Skin epidermis (tissue), 12 donors: ENCODE results near the gene COMP.

Experiments used
- H3K27ac ChIP-seq, 21 experiments: fragments of 200-600 bp; sonication (generic) in 11 of 21; one replicate each; pipeline ENCODE4 v1.5.0; 2020; ENCODE audit warnings: mild to moderate bottlenecking in 3 of 21, inconsistent platforms in 2 of 21, moderate library complexity in 2 of 21
- H3K4me3 ChIP-seq, 7 experiments: fragments of 200-600 bp; sonication (generic) in 2 of 7; one replicate each; pipeline ENCODE4 v1.5.0; 2020; ENCODE audit warnings: inconsistent platforms in 2 of 7, mild to moderate bottlenecking in 2 of 7, moderate library complexity in 1 of 7

The COMP gene

DNA sequence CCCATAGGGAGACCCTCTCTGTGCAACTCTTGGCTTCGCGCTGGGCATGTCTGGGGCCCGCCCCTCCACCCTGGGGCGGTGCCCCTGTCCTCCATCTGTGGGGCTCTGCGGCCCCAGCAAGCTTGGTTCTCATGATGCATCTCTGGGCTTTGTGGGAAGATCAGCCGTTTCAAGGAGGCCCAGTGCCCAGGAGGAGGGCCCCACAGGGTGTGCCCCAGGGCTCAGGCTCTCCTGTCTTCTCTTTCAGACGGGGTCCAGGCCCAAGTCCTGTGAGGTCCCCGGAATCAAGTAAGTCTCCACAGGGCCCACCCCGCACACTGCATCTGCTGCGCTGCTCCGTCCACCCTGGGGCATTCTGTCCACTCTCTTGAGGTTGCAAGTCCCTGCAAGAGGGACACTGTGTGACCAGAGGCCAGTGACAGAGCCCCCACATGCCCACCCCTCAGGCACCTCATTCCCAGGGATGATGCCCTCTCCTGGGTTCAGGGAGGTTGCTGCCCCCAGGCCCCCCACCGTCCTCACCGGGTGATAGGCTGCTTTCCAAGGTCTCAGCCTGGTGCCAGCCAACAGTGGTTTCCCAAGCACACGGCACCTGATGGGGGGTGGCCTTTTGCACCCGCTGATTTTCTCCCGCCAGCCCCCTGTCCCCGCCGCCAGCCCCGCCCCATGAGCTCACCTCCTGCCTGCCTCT lies 31.7 kb downstream of the COMP start:
- no peak overlapping the region for H3K4me3 ChIP-seq

DNA sequence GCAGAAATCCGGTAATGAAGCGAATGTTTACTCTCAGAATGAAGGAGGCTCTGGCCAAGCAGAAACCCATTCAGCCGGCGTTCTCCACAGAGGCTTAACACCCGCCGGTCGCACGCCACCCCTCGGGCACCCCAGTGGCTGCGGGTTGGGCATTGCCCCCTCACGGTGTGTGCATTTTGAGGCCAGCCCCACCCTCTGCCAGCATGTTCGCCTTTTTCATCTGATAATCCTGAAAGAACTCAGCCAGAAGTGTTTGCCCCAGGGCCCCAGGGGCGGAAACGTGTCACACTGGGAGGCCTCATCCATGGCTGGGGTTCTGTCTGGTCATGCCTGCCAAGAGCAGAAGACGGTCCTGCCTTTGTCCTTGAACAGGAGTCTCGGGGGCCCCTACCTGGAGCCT lies 34.2 kb downstream of the COMP start:
- Histone ChIP-seq H3K4me3 (no peak overlapping the region), H3K27ac (peak overlapping the region in 3 of 21 experiments; percentile 21 to 62 (median 44))

More for the DNA sequence above, 31.7 kb downstream of the COMP start:
- no peak overlapping the region for H3K27ac ChIP-seq

DNA sequence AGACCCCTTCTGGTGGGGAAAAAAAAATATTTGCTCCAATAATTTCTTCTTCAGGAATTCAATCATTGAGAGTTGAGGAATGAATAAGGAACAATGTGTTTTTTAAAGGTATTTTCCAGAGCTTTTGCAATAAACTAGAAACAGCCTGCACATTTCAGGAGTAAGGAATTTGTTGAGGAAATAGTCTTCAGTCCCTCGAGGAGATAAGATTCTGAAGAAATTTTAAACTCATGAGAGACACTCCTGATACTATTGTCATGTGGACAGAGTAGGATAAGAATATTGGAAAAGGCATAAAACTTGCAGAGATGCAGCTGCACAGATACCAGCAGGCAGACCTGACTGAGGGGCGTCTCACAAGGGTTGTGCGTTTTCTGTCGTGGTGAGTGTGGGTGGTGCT lies 36.6 kb downstream of the COMP start:
- no peak overlapping the region for H3K27ac ChIP-seq
- no peak overlapping the region for H3K4me3 ChIP-seq

DNA sequence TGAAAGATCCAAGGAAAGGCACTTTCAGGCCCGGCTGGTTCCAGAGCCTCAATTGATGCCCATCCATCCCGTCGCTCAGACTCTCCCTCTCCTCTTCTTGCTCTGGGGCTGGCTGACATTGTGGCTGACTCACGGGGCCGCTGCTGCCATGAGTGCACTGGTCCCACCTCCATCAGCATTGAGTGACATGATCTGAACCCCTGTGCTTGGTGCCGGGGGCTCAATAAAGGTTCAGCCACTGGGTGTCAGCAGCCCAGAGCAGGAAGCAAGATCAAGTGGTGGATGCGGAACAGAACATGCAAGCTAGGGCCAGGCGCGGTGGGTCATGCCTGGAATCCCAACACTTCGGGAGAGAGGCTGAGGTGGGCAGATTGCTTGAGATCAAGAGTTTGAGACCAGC lies 39.5 kb downstream of the COMP start:
- Histone ChIP-seq H3K4me3 (no peak overlapping the region), H3K27ac (no peak overlapping the region)

DNA sequence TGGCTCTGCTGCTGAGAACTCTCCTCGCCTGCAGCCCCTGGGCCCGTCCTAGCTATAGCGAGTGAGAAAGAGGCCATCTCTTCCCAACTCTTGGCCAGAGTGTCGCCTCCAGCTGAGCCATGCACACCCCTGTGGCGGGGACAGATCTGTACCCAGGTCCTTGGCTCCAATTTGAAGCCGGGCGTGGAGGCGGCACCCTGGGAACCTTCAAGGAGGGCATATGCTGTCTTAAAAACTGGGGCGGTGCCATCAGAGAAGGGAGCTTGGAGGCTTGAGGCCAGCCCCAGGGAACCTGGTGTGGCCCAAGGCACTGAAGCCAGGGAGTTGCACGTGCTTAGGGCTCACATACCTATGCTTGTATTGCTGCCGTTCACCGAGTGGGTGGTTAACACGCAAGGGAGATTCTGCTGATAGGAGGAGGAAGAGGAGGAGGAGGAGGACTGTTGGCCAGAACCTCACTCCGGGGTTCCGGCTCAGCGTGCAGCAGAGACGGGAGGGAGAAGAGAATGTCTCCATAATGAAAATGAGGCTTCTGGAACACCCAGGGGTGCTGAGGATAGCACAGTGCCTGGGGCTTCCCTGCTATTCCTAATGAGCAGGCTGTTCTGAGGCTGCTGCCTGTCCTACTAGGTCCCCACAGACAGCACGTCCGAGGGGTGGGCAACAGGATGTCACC lies 40.7 kb downstream of the COMP start:
- H3K27ac ChIP-seq: no peak overlapping the region
- H3K4me3 ChIP-seq: no peak overlapping the region

DNA sequence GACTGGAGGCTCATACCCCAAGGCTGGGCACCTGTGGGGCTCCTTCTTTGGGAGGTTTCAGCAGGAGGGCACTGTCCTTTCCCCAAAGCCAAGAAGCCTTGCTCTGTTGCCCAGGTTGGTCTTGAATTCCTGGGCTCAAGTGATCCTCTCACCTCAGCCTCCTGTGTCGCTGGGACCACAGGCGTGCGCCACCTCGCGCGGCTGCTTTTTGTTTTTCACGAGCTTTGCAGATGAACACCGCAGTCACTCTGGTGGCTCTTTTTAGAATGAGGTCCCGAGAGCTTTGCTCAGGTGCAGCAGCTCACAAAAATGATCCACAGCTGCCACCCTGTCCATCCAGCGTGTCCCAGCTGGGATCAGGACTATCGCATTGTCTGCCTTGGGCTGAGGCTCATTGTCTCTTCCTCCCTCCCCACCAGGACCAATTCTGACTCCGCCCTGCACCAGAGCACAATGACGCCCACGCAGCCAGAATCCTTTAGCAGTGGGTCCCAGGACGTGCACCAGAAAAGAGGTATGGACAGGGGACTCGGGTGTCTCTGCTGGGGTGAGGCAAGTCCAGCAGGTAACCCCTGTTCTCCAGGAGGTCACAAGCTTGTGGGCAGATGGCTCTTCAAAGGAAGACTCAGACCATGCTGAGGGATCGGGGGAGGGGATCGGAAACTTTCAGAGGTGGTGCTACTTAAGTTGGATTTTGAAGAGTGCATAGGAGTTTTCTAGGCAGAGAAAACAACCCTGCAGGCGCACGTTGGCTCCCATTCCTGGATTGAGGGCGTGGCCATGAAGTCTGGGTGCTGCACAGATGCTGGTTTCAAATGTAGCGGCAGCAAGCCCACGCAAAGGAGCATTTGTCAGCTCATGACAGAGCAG lies 41.5 kb downstream of the COMP start:
- Histone ChIP-seq H3K27ac (no peak overlapping the region), H3K4me3 (no peak overlapping the region)

DNA sequence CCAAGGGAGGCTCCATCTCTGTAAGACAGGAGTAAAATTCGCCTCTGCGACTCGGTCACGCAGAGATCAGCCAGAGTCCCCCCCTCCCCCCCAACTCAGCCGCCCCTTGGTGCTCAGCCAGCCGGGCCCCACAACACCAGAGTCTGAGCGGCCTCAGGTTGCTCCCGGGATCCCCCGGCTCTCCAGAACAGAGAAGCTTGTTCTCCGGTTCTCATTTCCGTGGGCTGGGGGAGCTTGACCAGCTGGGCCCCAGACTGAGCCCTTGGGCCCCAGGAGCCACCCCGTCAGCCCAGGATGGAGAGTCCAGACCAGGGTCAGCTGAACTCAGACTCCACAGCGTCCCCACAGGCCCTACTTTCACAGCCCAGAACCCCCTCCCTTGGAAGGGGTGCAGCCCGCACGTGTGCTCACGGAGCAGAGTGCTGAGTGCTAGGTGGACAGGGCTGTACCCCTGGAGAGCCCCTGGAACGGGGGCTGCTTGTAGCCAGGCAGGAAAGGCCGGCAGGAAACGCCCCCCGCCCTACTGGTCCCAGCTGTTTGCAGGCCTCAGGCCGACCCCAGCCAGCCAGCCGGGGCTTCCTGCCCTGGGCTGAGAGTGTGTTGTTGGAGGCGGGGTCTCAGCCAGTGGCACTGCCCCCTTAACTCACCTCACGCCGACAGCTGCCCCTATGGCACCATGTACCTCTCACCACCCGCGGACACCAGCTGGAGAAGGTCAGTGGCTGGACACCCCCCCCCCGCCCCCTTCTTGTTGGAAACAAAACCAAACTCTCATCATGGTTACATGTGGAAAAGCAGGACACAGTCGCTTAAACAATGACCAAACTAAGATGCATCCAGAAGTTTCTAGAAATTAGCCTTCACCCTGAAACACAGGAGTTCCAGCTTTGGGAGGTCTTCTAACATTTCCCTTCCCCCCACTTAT lies 44.4 kb downstream of the COMP start:
- H3K27ac ChIP-seq: no peak overlapping the region
- H3K4me3 ChIP-seq: no peak overlapping the region

DNA sequence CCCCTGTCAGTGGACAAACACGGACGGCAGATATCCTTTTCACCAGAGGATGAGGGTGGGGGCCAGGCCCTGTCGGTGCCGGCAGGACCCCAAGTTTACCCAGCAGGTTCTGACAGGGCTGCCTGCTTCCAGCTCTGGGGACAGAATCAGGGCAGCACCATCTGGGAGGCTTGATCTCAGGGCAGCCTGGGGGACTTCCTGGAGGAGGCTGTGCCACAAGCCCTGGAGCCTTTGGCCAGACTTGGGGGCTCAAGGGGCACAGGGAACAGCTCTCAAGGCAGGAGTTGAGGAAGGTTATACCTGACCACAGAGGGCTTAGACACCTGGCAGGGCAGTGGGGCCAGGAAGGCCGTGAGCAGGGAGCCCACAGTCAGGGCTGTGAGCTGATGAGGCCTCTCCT lies 45.2 kb downstream of the COMP start:
- Histone ChIP-seq H3K4me3 (no peak overlapping the region), H3K27ac (no peak overlapping the region)

DNA sequence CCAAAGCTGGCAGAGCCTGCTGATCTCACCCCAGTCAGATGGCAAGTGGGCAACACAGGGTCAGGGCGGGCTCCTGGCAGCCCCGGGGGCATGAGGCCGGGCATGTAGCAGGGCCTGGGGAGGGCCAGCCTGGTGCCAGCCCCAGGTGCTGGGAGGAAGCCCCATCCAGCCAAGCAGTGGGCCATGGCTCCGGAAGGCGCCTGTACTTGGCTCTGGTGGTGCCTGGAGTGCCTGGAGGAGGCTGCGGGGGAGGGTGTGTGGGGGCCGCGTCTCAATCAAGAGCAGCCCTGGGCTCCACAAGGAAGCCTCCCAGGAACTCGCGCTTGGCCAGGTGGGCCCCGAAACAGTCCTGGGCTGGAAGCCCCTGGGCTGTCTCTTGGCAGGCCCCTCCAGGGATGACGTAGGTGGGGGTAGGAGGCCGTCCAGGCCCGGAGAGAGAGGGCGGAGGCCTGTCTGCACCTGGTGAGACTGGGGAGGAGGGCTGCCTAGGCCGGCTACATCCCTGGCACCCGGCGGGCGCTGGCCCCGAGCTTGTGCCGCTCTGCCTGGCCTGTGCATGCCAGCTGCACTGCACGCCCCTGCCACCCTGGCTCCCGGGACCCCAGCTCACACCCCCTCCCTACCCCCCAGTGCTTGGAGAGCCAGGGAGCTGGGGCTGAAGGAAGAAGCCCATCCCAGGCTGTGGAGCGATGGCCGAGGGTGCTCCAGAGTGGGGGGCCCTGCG lies 45.9 kb downstream of the COMP start:
- H3K27ac ChIP-seq: no peak overlapping the region

DNA sequence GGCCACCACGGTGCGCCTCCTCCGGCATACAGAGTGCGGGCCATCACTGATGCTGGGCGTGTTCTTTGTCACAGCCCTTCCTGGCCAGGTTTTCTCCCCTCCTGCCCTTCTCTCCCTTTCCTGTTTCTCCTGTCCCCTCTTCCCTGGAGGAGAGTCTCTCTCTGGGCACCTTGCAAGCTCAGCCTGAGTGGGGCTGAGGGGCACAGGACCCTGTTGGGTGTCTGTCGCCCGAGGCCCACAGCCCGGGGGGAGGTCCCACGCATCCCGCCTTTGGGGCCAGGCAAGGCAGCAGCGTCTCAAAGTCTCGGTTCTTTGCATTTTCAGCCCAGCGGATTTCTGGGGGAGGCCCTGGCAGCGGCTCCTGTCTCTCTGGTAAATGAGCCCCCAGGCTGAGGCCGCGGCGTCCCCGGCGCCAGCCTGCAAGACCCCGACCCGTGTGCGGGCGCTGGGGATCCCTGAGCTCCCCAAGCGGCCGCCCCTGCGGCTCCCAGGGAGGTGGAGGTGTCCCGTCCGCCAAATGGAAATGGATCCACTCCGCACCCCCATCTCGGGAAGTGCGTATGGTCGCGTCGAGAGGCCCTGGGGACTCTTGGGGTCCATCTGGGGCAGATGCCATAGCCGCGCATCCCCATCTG lies 47.2 kb downstream of the COMP start:
- Histone ChIP-seq H3K27ac (no peak overlapping the region), H3K4me3 (no peak overlapping the region)

More for the DNA sequence above, 45.9 kb downstream of the COMP start:
- H3K4me3 ChIP-seq: no peak overlapping the region

DNA sequence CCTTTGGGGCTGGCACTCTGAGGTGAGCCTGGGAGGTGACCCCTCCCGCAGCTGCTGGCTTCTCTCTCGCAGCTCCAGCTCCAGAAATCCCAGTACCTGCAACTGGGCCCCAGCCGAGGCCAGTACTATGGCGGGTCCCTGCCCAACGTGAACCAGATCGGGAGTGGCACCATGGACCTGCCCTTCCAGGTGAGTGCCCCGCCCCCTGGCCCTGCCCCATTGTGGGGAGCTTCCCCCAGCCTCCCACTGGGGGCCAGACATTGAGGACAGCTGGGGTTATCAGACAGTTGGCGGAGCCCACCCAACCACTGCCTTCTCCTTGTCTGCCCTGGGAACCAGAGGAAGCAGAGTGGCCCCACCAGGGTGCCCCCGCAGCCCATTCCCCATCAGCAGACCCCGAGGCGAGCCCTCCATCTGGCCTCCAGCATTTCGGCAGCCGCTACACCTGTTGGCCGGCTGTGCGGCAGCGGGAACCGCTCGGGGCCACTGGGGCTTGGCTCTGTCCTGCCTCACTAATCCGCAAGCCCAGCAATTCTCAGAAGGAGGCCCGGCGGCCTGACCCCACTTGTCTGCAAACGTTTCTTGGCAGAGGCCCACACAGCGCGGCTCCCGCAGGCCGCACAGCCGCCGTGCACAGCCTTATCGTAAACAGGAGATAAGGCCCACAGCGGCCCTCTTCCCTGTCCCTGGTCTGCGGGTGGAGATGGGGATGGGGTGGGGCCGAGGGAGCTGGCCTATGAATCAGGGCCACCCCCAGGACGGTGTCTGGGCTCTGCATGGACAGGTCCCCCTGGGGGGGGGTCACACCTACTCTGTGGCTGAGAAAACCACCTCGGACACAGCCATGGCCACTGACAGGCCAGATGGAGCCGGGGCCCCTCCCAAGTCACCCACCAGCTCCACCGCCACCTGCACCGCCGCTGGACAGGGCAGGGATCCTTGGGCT lies 48.0 kb downstream of the COMP start:
- no peak overlapping the region for H3K4me3 ChIP-seq
- H3K27ac ChIP-seq: no peak overlapping the region

DNA sequence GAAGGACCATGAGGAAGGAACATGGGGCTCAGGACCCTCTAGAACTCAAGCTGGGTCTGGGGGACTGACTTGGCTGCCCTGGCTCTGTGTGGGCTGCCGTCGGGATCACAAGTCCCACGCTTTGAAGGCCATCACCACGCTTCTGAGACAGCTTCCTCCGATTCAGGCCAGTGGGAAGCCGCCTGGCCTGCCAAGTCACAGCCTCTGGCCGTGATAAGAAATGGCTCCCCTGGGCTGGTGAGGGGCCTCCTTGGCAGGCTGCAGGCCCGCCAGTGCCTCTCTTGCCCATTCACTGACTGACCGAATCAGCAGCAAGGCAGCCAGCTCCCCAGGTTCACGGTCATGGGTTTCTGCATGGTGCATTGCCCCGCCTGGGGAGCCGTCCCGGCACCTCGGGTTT lies 48.8 kb downstream of the COMP start:
- H3K27ac ChIP-seq: no peak overlapping the region
- no peak overlapping the region for H3K4me3 ChIP-seq

DNA sequence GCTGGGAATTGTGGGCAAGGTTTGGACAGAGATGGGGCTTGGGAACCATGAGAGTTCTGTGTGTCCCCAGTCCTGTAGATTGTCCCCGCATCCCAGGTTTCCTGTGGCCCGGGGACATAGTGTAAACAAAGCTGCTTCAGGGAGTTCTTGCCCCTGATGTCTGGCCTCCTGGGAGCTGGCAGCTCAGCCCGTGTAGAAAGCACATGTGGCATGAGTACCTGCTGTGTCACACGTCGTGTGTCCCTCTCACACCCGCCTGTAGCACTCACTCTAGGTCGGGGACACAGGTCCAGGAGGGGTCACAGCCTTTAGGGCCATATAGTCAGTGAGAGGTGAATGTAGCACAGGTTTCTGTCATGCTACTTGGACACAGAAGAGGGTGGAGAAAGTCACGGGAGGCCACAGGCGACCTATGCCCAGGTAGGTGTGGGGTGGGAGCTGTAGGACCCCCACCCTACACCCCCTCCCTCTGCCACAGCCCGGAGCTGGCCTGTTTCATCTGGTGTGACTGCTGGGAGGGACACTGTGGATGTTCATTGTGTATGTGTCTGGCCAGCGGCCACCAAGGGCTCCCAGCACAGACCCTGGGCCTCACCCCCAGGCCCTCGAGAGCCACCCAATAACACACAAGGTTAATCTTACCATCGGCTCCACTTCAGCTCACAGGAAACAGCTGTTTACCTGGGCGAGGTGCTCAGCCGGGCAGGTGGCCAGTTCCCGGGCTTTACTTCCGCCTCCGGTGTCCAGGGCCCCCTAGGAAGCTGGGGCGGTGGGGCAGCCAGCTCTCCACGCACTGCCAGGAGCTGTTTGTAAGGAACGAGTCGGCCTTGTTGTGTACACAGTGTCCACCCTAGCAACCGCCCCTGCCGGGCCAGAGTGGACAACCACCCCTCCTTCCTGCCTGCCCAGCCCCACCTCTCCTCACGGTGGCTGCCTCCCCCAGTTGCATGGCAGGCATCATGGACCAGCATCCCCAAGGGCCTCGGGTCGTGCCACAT lies 49.7 kb downstream of the COMP start:
- Histone ChIP-seq H3K4me3 (no peak overlapping the region), H3K27ac (no peak overlapping the region)

DNA sequence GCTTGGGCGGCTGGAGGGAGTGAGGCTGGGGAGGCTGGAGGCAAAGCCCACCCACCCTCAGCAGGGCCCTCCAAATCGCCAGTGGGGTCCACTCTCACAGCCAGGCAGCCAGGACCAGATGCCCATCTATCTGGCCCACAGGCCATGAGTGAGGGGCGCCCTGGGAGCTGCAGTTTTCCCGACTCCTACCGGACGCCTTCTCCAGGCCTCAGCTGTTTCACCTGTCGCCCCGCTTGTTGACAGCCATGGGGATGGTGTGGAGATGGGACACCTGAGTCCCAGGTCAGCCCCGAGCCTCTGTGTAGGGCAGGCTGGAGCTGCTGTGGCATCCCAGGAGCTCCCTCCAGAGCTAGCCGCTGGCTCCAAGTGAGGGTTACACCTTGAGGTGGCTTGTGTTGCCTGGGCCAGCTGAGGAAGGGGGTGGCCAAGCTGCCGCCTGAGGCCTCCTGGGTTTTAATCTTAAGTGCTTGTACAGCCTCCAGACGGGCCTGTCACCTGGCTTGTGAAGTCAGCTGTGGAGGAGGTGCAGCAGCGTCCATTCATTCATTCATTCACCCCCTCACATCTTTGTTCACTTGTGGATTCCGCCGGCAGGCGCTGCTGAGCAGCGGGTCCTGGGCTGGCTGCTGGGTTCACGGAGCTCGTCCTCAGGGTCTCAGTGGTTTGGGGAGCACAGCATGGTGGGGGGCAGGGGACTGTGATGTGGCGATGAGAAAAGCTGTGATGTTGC lies 52.0 kb downstream of the COMP start:
- H3K4me3 ChIP-seq: no peak overlapping the region

DNA sequence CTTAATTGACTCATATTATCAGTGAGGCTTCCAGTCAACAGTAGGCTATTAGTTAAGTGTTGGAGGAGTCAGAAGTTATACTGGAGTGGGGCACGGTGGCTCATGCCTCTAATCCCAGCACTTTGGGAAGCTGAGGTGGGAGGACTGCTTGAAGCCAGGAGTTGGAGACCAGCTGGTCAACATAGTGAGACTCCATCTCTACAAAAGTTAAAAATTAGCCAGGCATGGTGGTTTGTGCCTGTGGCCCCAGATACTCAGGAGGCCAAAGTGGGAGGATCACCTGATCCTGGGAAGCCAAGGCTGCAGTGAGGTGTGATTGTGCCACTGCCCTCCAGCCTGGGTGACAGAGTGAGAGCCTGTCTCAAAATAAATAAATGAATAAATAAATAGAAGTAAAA lies 53.2 kb downstream of the COMP start:
- Histone ChIP-seq H3K27ac (no peak overlapping the region), H3K4me3 (no peak overlapping the region)

More for the DNA sequence above, 52.0 kb downstream of the COMP start:
- no peak overlapping the region for H3K27ac ChIP-seq
